Neural progenitor cell (in vitro differentiated cells): ENCODE measurements around the gene USP46. TPM values are rescaled to one million over a fixed set of nuclear protein-coding genes. Genes with fewer than 3 reads are reported as not detected.

Experiments
- DNase-seq: peaks from one replicate; pipeline ENCODE4 v3.0.0-alpha.2; 2016; ENCODE audit warnings: low spot score
- H2AFZ ChIP-seq: fragments of 200-600 bp; sonication (generic); replicated peaks from 2 replicates; pipeline ENCODE4 v1.6.1; 2016; ENCODE audit warnings: antibody characterized with exemption
- H3F3A ChIP-seq: fragments of 200-600 bp; sonication (generic); 2 replicates; pipeline ENCODE4 v1.6.1; 2016; ENCODE audit warnings: antibody characterized with exemption, low read depth
- H3K27ac ChIP-seq: fragments of 200-600 bp; sonication (generic); 2 replicates; pipeline ENCODE4 v1.5.1; 2016; ENCODE audit warnings: mild to moderate bottlenecking
- H3K27me3 ChIP-seq: fragments of 200-600 bp; sonication (generic); 2 replicates; pipeline ENCODE4 v1.6.1; 2016; ENCODE audit warnings: mild to moderate bottlenecking, moderate library complexity
- H3K36me3 ChIP-seq: fragments of 200-600 bp; sonication (generic); 2 replicates; pipeline ENCODE4 v1.5.1; 2016
- H3K4me1 ChIP-seq: fragments of 200-600 bp; sonication (generic); 2 replicates; pipeline ENCODE4 v1.6.1; 2016; ENCODE audit warnings: mixed run types
- H3K4me2 ChIP-seq: fragments of 200-600 bp; sonication (generic); 2 replicates; pipeline ENCODE4 v1.6.1; 2016
- H3K4me3 ChIP-seq: fragments of 200-600 bp; sonication (generic); 2 replicates; pipeline ENCODE4 v1.5.1; 2016
- H3K79me2 ChIP-seq: fragments of 200-600 bp; sonication (generic); 2 replicates; pipeline ENCODE4 v1.6.1; 2016; ENCODE audit warnings: low read depth
- H3K9ac ChIP-seq: fragments of 200-600 bp; sonication (generic); 2 replicates; pipeline ENCODE4 v1.6.1; 2016
- H3K9me3 ChIP-seq: fragments of 200-600 bp; sonication (generic); 2 replicates; pipeline ENCODE4 v1.5.1; 2016; ENCODE audit warnings: low read depth
- H4K20me1 ChIP-seq: fragments of 200-600 bp; sonication (generic); 2 replicates; pipeline ENCODE4 v1.6.1; 2016; ENCODE audit warnings: low read depth
- H3K27ac Mint-ChIP-seq: 3 replicates; pipeline ENCODE4 v1.8.0; 2021; ENCODE audit warnings: mixed read lengths
- H3K27me3 Mint-ChIP-seq: 2 replicates; pipeline ENCODE4 v1.8.0; 2022; ENCODE audit warnings: low read depth, mild to moderate bottlenecking, inconsistent platforms, moderate library complexity, mixed read lengths; ENCODE audit not compliant: insufficient read depth
- H3K36me3 Mint-ChIP-seq: 3 replicates; pipeline ENCODE4 v1.8.0; 2021; ENCODE audit warnings: mixed read lengths
- H3K4me1 Mint-ChIP-seq: 3 replicates; pipeline ENCODE4 v1.8.0; 2021; ENCODE audit warnings: mixed read lengths
- H3K4me3 Mint-ChIP-seq: 3 replicates; pipeline ENCODE4 v1.8.0; 2021; ENCODE audit warnings: mild to moderate bottlenecking, moderate library complexity, mixed read lengths
- H3K9me3 Mint-ChIP-seq: 3 replicates; pipeline ENCODE4 v1.8.0; 2020; ENCODE audit warnings: mixed read lengths
- EZH2 ChIP-seq: fragments of 200-600 bp; sonication (generic); IDR thresholded peaks from 2 replicates; pipeline ENCODE4 v1.6.1; 2017; ENCODE audit warnings: antibody characterized with exemption, mild to moderate bottlenecking, moderate library complexity
- EZH2phosphoT487 ChIP-seq: fragments of 200-600 bp; sonication (generic); IDR thresholded peaks from 2 replicates; pipeline ENCODE4 v1.6.1; 2017; ENCODE audit warnings: antibody characterized with exemption
- total RNA-seq: library from RNA; depleted of rRNA; stranded (reverse); fragments of >200 nt; gene quantifications from 2 replicates; pipeline ENCODE4 v1.2.3, GENCODE V29; 2015; ENCODE audit warnings: low replicate concordance
- TF ChIP-seq, protein P1 (sequence below): fragments of 200-600 bp; sonication (generic); IDR thresholded peaks from 2 replicates; pipeline ENCODE4 v1.5.1; 2017; ENCODE audit warnings: antibody characterized with exemption, mild to moderate bottlenecking

The USP46 gene
- total RNA-seq, 1 donor from 2014 or later, result 51.3 TPM

DNA sequence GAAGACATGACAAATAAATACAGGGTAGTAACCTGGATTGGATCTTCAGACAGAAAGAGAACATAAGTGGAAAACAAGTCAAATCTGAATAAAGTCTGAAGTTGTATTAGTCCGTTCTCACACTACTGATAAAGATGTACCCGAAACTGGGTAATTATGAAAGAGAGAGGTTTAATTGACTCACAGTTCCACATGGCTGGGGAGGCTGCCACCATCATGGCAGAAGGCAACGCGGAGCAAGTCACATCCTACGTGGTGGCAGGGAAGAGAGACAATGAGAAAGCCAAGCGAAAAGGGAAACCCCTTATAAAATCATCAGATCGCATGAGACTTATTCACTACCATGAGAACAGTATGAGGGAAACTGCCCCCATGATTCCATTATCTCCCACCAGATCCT is 82.8 kb downstream of the USP46 start:
- Histone ChIP-seq H3K9ac (no peak overlapping the region), H2AFZ (no peak overlapping the region), H3K27me3 (no peaks in the 10 kb centered on the region), H3K9me3 (no peaks in the 10 kb centered on the region), H3K4me3 (no peak overlapping the region), H3K4me1 (no peaks in the 10 kb centered on the region), H3K4me2 (no peak overlapping the region), H4K20me1 (no peaks in the 10 kb centered on the region), H3K27ac (no peak overlapping the region), H3K36me3 (no peaks in the 10 kb centered on the region), H3K79me2 (no peaks in the 10 kb centered on the region), H3F3A (no peaks in the 10 kb centered on the region)
- Mint-ChIP-seq H3K27me3 (peaks cover 2% of the 10 kb centered on the region), H3K36me3 (no peaks in the 10 kb centered on the region), H3K4me1 (no peaks in the 10 kb centered on the region), H3K4me3 (no peak overlapping the region), H3K9me3 (peaks cover 2% of the 10 kb centered on the region), H3K27ac (no peak overlapping the region)
- TF ChIP-seq EZH2phosphoT487 (no peak), EZH2 (no peak)
- TF ChIP-seq, protein P1, sequence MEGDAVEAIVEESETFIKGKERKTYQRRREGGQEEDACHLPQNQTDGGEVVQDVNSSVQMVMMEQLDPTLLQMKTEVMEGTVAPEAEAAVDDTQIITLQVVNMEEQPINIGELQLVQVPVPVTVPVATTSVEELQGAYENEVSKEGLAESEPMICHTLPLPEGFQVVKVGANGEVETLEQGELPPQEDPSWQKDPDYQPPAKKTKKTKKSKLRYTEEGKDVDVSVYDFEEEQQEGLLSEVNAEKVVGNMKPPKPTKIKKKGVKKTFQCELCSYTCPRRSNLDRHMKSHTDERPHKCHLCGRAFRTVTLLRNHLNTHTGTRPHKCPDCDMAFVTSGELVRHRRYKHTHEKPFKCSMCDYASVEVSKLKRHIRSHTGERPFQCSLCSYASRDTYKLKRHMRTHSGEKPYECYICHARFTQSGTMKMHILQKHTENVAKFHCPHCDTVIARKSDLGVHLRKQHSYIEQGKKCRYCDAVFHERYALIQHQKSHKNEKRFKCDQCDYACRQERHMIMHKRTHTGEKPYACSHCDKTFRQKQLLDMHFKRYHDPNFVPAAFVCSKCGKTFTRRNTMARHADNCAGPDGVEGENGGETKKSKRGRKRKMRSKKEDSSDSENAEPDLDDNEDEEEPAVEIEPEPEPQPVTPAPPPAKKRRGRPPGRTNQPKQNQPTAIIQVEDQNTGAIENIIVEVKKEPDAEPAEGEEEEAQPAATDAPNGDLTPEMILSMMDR, result no peak
- no peak for DNase-seq

DNA sequence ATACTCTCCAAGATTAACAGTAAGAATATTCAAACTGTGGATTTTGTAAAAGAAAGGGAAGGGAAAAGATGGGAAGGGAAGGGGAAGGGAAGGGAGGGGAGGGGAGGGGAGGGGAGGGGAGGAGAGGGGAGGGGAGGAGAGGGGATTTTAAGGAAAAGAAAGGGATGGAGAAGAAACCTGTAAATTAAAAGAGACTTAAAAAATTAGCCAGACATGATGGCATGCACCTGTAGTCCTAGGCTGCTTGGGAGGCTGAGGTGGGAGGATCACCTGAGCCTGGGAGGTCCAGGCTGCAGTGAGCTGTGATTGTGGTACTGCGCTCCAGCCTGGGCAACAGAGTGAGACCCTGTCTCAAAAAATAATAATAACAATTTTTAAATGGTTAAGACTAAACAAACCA is 83.7 kb downstream of the USP46 start:
- Histone ChIP-seq H3F3A (no peaks in the 10 kb centered on the region), H3K27me3 (no peaks in the 10 kb centered on the region), H3K36me3 (no peaks in the 10 kb centered on the region), H4K20me1 (no peaks in the 10 kb centered on the region), H3K9me3 (no peaks in the 10 kb centered on the region), H3K4me2 (no peak overlapping the region), H3K79me2 (no peaks in the 10 kb centered on the region), H3K4me1 (no peaks in the 10 kb centered on the region), H3K4me3 (no peak overlapping the region), H3K9ac (no peak overlapping the region), H2AFZ (no peak overlapping the region), H3K27ac (no peak overlapping the region)
- Mint-ChIP-seq H3K4me1 (no peaks in the 10 kb centered on the region), H3K27ac (no peak overlapping the region), H3K4me3 (no peak overlapping the region), H3K27me3 (peaks cover 5% of the 10 kb centered on the region), H3K9me3 (peaks cover 2% of the 10 kb centered on the region), H3K36me3 (no peaks in the 10 kb centered on the region)
- DNase-seq, result no peak
- TF ChIP-seq, protein P1, result no peak
- TF ChIP-seq EZH2, result no peak
- no peak for TF ChIP-seq EZH2phosphoT487

DNA sequence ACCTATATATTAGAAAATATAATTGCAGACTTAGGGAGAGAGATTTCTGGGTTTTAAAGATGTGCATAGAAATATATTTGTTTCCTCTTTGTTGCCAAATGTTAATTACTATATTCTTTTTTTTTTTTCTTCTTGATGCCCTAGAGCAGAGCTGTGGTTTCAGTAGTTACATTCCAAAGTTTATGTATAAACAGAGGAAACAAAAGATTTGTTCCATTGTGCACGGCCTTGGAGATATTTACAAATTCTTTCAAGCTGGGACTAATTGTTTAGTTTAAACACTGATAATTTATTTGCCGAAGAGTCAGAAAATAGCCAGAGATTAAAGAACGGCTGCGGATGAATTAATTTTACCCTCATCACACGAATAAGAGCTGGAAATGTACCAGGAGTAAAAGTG is 85.1 kb downstream of the USP46 start:
- H3K36me3 Mint-ChIP-seq, result no peaks in the 10 kb centered on the region
- H3K27ac Mint-ChIP-seq, result no peak overlapping the region
- Histone ChIP-seq H3K79me2 (no peaks in the 10 kb centered on the region), H3K4me2 (no peak overlapping the region), H3K9ac (no peak overlapping the region), H4K20me1 (no peaks in the 10 kb centered on the region), H3F3A (peaks cover 8% of the 10 kb centered on the region), H2AFZ (no peak overlapping the region), H3K9me3 (no peaks in the 10 kb centered on the region), H3K36me3 (no peaks in the 10 kb centered on the region), H3K4me3 (no peak overlapping the region), H3K27ac (no peak overlapping the region), H3K4me1 (peaks cover 3% of the 10 kb centered on the region), H3K27me3 (no peaks in the 10 kb centered on the region)
- peaks cover 2% of the 10 kb centered on the region for H3K9me3 Mint-ChIP-seq
- peaks cover 8% of the 10 kb centered on the region for H3K4me1 Mint-ChIP-seq
- H3K27me3 Mint-ChIP-seq, result peaks cover 5% of the 10 kb centered on the region
- no peak overlapping the region for H3K4me3 Mint-ChIP-seq
- no peak for TF ChIP-seq EZH2
- TF ChIP-seq EZH2phosphoT487, result no peak
- TF ChIP-seq, protein P1, result no peak
- DNase-seq, result no peak

DNA sequence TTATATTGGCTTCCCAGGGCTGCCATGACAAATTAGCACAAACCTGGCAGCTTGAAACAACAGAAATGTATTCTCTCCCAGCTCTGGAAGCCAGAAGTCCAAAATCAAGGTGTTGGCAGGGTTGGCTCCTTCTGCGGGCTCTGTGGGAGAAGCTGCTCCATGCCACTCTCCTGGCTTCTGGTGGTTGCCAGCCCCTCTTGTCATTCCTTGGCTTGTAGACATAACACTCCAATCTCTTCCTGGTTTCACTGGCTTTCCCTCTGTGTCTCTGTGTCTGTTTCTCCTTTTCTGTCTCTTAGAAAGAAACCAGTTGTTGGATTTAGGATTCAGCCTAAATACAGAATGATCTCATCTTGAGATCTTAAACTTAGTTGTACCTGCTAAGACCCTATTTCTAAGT is 85.5 kb downstream of the USP46 start:
- Mint-ChIP-seq H3K27me3 (peaks cover 5% of the 10 kb centered on the region), H3K27ac (no peak overlapping the region), H3K9me3 (peaks cover 2% of the 10 kb centered on the region), H3K4me1 (peaks cover 12% of the 10 kb centered on the region), H3K36me3 (no peaks in the 10 kb centered on the region), H3K4me3 (no peak overlapping the region)
- no peak overlapping the region for H3K9ac ChIP-seq
- H4K20me1 ChIP-seq, result no peaks in the 10 kb centered on the region
- no peaks in the 10 kb centered on the region for H3K79me2 ChIP-seq
- TF ChIP-seq, protein P1, result no peak
- TF ChIP-seq EZH2 (no peak), EZH2phosphoT487 (no peak)
- DNase-seq, result no peak
- peaks cover 8% of the 10 kb centered on the region for H3K4me1 ChIP-seq
- H3K27ac ChIP-seq, result no peak overlapping the region
- peaks cover 12% of the 10 kb centered on the region for H3F3A ChIP-seq
- H3K36me3 ChIP-seq, result no peaks in the 10 kb centered on the region
- H3K4me2 ChIP-seq, result no peak overlapping the region
- H3K27me3 ChIP-seq, result no peaks in the 10 kb centered on the region
- no peak overlapping the region for H3K4me3 ChIP-seq
- H3K9me3 ChIP-seq, result no peaks in the 10 kb centered on the region
- H2AFZ ChIP-seq, result no peak overlapping the region
